Islet of Langerhans (tissue), 1 donor: Measurements from ENCODE around the gene CDK2.
"Not testable (repeated sequence)": the region's sequence is repeated elsewhere in the genome, so short reads cannot be mapped to it uniquely, and the experiment has no call there.

ENCODE experiments used
- FAIRE-seq: peaks from one replicate; lab custom pipeline; 2011; peaks lifted over from hg19 to GRCh38; lab: Jason Lieb, UNC

The CDK2 gene

GRCh38 chr12:55966408-55967281, at the start of gene CDK2:
Gene CDK2 (plus strand): TSS chr12:55966830. CDS start chr12:55967009, 179 bp downstream.
- FAIRE-seq = no peak

- FAIRE-seq = not testable (repeated sequence)
Observed at GRCh38 chr12:55919032-55919431, 47.6 kb upstream of the CDK2 start.

- no peak for FAIRE-seq
Observed at GRCh38 chr12:55922126-55922525, 44.5 kb upstream of the CDK2 start.

- FAIRE-seq = not testable (repeated sequence)
Observed at GRCh38 chr12:55923648-55924047, 43.0 kb upstream of the CDK2 start.

- no peak for FAIRE-seq
Observed at GRCh38 chr12:55925371-55925770, 41.3 kb upstream of the CDK2 start.

- FAIRE-seq = no peak
Observed at GRCh38 chr12:55925870-55926737, 40.5 kb upstream of the CDK2 start.

GRCh38 chr12:55926738-55927587, 39.7 kb upstream of the CDK2 start:
- FAIRE-seq = no peak

- no peak for FAIRE-seq
Observed at GRCh38 chr12:55927588-55928502, 38.8 kb upstream of the CDK2 start, which contains the start of gene PYM1. Gene PYM1 (minus strand): TSS chr12:55927894. CDS start chr12:55927761, 133 bp downstream.

- FAIRE-seq = no peak
Observed at GRCh38 chr12:55929306-55929791, 37.3 kb upstream of the CDK2 start.

- no peak for FAIRE-seq
Observed at GRCh38 chr12:55930771-55931316, 35.8 kb upstream of the CDK2 start, which contains the start of gene DGKA. Gene DGKA (plus strand): TSS chr12:55931162. CDS start chr12:55936504, 5,342 bp downstream.

- FAIRE-seq = no peak
Observed at GRCh38 chr12:55931317-55931779, 35.3 kb upstream of the CDK2 start.

GRCh38 chr12:55931780-55932550, 34.7 kb upstream of the CDK2 start:
- FAIRE-seq = no peak

GRCh38 chr12:55932551-55932910, 34.1 kb upstream of the CDK2 start:
- FAIRE-seq = no peak

- FAIRE-seq = no peak
Observed at GRCh38 chr12:55933169-55933798, 33.3 kb upstream of the CDK2 start.

- no peak for FAIRE-seq
Observed at GRCh38 chr12:55933799-55934742, 32.6 kb upstream of the CDK2 start.

GRCh38 chr12:55934773-55935172, 31.9 kb upstream of the CDK2 start:
- FAIRE-seq = no peak

- no peak for FAIRE-seq
Observed at GRCh38 chr12:55935738-55936151, 30.9 kb upstream of the CDK2 start.

GRCh38 chr12:55937981-55938380, 28.6 kb upstream of the CDK2 start:
- FAIRE-seq = no peak
